Stimulated activated memory B cell treated with anti-CD40 and anti-IgM and Interleukin-4, amounts not matched to agents 10 μg/mL and 1 μg/mL and 100 μg/mL, for 72 hours (primary cell): Measurements from ENCODE around the gene METTL1.

Source experiments
- ATAC-seq: fragments of 150-1000 bp; cut with Tn5 transposase; 2 replicates; pipeline ENCODE4 v1.10.0; 2021
- H3K27ac Mint-ChIP-seq: one replicate; pipeline ENCODE4 v1.8.0; 2022; ENCODE audit warnings: mild to moderate bottlenecking, mixed read lengths
- H3K27me3 Mint-ChIP-seq: one replicate; pipeline ENCODE4 v1.8.0; 2022; ENCODE audit warnings: mixed read lengths
- H3K36me3 Mint-ChIP-seq: one replicate; pipeline ENCODE4 v1.8.0; 2022; ENCODE audit warnings: mixed read lengths
- H3K4me1 Mint-ChIP-seq: one replicate; pipeline ENCODE4 v1.8.0; 2022; ENCODE audit warnings: mixed read lengths
- H3K4me3 Mint-ChIP-seq: one replicate; pipeline ENCODE4 v1.8.0; 2022; ENCODE audit warnings: mild to moderate bottlenecking, moderate library complexity, mixed read lengths
- H3K9me3 Mint-ChIP-seq: one replicate; pipeline ENCODE4 v1.8.0; 2022; ENCODE audit warnings: mixed read lengths

The METTL1 gene

GRCh38 chr12:57755454-57756372, 16.2 kb downstream of the METTL1 start:
- no peaks in the 10 kb centered on the region for H3K9me3 Mint-ChIP-seq
- ATAC-seq = peak; percentile 5
- H3K4me1 Mint-ChIP-seq = peaks cover 68% of the 10 kb centered on the region
- H3K4me3 Mint-ChIP-seq = peak overlapping the region; percentile 87
- peaks cover 24% of the 10 kb centered on the region for H3K36me3 Mint-ChIP-seq
- H3K27ac Mint-ChIP-seq = peak overlapping the region; percentile 76
- no peaks in the 10 kb centered on the region for H3K27me3 Mint-ChIP-seq

DNA sequence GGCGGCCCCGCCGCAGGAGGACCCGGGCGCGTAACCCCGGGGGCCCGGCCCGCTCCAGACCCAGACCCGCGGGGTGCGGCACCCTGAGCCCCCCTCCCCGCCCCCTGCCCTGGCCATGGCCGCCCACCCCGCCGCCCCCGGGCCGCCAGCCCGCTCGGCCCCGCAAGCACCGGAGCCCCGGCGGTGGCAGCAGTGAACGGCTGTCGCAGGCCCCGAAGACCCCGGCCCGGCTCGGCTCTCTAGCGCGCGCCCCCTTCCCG, 16.8 kb downstream of the METTL1 start:
- Mint-ChIP-seq H3K4me3 (no peak overlapping the region), H3K27me3 (no peaks in the 10 kb centered on the region), H3K9me3 (no peaks in the 10 kb centered on the region), H3K4me1 (peaks cover 67% of the 10 kb centered on the region), H3K36me3 (peaks cover 24% of the 10 kb centered on the region), H3K27ac (no peak overlapping the region)
- ATAC-seq = peak; percentile 1

DNA sequence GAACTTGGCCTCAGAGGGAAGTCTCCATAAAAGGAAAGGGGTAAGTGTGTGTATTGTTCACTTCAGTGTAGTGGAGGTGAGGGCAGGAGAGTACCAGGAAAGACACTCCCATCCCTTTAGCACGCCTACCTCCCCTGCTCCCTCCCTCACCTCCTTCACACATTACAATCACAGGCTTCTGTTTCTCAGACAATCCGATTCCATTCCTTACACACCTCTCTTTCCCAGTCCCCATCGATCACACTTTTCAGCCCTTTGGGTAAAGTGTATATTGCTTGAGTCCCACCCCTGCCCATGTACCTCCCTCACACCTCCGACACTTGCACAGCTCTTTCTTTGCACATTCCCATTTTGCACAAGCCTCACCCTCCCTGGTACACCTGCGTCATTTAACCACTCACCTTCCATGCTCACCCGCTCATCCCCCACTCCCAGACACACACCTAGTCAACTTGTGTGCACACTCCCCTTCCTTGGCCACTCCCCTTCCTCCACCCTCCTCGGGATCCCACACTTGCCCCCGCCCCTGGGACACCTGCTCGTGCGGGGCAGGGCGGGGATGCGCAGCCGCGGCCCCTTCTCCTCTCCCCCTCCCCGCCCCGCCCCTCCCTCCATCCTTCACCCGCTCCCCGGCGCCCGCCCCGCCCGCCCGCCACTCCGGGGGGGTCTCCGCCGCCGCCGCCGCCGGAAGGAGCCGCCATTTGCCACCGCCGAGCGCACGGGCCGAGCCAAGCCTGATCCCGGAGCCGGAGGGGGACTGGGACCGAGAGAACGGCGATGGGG, 17.3 kb downstream of the METTL1 start, which contains the start of gene MARCHF9:
TSS of gene MARCHF9 (plus strand) at position 693 of the 783 bp plus-strand sequence. CDS start 426 bp downstream, outside the sequence.
- Mint-ChIP-seq H3K4me1 (peaks cover 63% of the 10 kb centered on the region), H3K27ac (peak within 1 kb of the TSS; percentile 88), H3K27me3 (no peaks in the 10 kb centered on the region), H3K36me3 (peaks cover 21% of the 10 kb centered on the region), H3K4me3 (peak within 1 kb of the TSS; percentile 87), H3K9me3 (no peaks in the 10 kb centered on the region)
- peak; percentile 70 for ATAC-seq

GRCh38 chr12:57753756-57754337, 18.1 kb downstream of the METTL1 start:
- H3K27ac Mint-ChIP-seq = peak overlapping the region; percentile 88
- peaks cover 61% of the 10 kb centered on the region for H3K4me1 Mint-ChIP-seq
- ATAC-seq = no peak
- no peaks in the 10 kb centered on the region for H3K27me3 Mint-ChIP-seq
- H3K36me3 Mint-ChIP-seq = peaks cover 20% of the 10 kb centered on the region
- peak overlapping the region; percentile 76 for H3K4me3 Mint-ChIP-seq
- no peaks in the 10 kb centered on the region for H3K9me3 Mint-ChIP-seq

DNA sequence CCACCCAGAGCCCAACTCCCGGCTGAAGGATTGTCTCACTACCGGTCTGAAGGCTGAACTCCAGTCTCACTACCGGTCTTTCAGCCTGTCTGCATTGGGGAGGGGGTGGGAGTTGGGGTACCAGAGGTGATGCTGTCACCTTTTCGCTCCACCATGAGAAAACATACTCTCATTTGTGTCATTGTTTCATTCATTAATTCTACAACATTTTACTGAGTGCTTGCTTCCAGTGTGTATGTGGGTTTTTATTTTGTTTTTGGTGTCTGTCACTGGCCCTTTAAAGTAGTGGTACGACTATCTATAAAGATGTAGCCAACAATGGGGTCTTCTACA, 19.3 kb downstream of the METTL1 start:
- peaks cover 55% of the 10 kb centered on the region for H3K4me1 Mint-ChIP-seq
- H3K36me3 Mint-ChIP-seq = peaks cover 21% of the 10 kb centered on the region
- ATAC-seq = no peak
- no peaks in the 10 kb centered on the region for H3K9me3 Mint-ChIP-seq
- no peaks in the 10 kb centered on the region for H3K27me3 Mint-ChIP-seq
- peak overlapping the region; percentile 88 for H3K4me3 Mint-ChIP-seq
- peak overlapping the region; percentile 88 for H3K27ac Mint-ChIP-seq

DNA sequence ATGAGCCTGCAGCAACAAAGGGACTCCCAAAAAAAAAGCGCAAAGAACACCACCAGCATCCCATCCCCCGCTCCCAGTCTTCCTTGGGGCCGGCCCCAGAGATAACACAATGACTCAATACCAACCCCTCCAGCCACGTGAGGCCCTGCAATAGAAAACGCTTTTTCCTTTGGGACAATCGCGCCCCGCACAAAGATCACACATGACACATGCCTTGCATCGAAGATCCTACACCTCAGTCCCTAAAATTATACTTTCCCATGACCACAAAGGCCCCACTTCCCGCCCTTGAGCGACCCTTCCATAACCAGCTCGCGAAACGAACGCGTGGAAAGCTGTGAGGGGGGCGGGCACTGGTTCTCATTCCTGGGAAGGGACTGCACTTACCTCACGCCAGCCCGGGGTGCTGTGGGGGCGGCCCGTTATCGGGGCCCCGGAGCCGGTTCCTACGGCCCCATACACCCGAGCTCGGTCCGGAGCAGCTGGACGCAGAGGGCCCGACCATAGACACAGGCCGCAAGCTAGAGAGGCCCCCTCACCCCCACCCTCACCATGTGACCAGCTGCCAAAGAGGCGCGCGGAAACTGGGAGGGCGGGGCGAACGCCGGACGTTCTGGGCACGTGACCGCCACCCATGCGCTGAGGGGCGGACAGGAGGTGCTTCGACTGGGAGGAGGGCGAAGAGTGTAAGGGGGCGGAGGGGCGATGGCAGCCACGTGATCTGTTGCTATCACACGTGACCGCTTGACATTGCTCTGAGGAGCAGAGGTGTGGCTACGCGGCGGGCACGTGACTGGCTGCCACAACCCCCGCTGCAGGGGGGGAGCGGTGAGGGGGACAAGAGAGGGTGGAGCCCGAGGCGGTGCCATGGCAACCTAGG, 19.9 kb downstream of the METTL1 start, which contains the start of gene CDK4:
TSS of gene CDK4 (minus strand) at position 523 of the 880 bp plus-strand sequence. CDS start 593 bp downstream, outside the sequence.
- Mint-ChIP-seq H3K9me3 (no peaks in the 10 kb centered on the region), H3K4me1 (peaks cover 52% of the 10 kb centered on the region), H3K4me3 (peak within 1 kb of the TSS; percentile 88), H3K36me3 (peaks cover 27% of the 10 kb centered on the region), H3K27ac (peak within 1 kb of the TSS; percentile 88), H3K27me3 (no peaks in the 10 kb centered on the region)
- ATAC-seq = peak; percentile 86

- no peaks in the 10 kb centered on the region for H3K27me3 Mint-ChIP-seq
- H3K4me3 Mint-ChIP-seq = peak overlapping the region; percentile 88
- no peaks in the 10 kb centered on the region for H3K9me3 Mint-ChIP-seq
- H3K36me3 Mint-ChIP-seq = peaks cover 34% of the 10 kb centered on the region
- ATAC-seq = no peak
- peak overlapping the region; percentile 88 for H3K27ac Mint-ChIP-seq
- peaks cover 49% of the 10 kb centered on the region for H3K4me1 Mint-ChIP-seq
Observed at GRCh38 chr12:57751432-57751787, 20.5 kb downstream of the METTL1 start.

DNA sequence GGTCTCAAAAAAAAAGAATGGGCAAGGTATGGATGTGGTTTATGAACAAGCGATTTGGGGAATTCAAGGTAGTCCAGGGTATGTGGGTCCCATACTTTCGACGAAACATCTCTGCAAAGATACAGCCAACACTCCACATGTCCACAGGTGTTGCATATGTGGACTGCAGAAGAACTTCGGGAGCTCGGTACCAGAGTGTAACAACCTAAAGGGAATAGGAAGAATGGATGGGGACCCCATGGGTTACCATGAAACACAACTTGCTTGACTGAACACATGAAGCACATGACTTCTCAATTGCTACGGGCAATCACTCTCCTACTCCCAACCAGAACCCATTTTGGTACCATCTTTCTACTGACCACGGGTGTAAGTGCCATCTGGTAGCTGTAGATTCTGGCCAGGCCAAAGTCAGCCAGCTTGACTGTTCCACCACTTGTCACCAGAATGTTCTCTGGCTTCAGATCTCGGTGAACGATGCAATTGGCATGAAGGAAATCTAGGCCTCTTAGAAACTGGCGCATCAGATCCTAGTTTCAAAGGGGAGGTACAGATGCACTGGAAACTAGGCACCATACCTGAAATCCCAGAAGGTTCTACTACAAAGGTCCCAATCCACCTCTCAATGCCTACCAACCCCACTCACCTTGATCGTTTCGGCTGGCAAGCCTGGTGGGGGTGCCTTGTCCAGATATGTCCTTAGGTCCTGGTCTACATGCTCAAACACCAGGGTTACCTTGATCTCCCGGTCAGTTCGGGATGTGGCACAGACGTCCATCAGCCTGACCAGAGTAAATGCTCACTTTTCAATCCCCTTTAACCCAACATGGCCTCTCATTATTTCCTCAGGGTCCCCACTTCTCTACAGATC, 21.1 kb downstream of the METTL1 start:
- ATAC-seq = no peak
- Mint-ChIP-seq H3K27me3 (no peaks in the 10 kb centered on the region), H3K27ac (peak overlapping the region; percentile 88), H3K36me3 (peaks cover 36% of the 10 kb centered on the region), H3K9me3 (no peaks in the 10 kb centered on the region), H3K4me3 (peak overlapping the region; percentile 88), H3K4me1 (peaks cover 51% of the 10 kb centered on the region)

GRCh38 chr12:57749061-57749460, 22.8 kb downstream of the METTL1 start:
- Mint-ChIP-seq H3K4me1 (peaks cover 58% of the 10 kb centered on the region), H3K27ac (peak overlapping the region; percentile 42), H3K36me3 (peaks cover 36% of the 10 kb centered on the region), H3K9me3 (no peaks in the 10 kb centered on the region), H3K27me3 (no peaks in the 10 kb centered on the region), H3K4me3 (no peak overlapping the region)
- no peak for ATAC-seq

- peaks cover 29% of the 10 kb centered on the region for H3K36me3 Mint-ChIP-seq
Observed at GRCh38 chr12:57746025-57746424, 25.9 kb downstream of the METTL1 start.

DNA sequence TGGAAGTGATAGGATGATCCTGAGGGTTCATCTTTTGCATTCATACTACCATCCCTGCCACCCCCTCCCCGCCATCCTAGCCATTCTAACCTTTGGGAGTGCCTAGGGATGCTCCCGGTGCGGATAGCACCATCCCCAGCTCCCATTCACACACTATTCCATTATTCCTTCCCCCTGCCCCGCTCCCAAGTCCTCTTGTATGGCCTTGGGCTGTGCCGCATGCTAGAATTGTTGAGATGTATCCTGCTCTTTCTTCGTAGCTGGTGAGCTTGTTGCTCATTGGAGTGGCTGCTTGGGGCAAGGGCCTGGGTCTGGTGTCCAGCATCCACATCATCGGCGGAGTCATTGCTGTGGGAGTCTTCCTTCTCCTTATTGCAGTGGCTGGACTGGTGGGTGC, 26.4 kb downstream of the METTL1 start:
- no peaks in the 10 kb centered on the region for H3K27me3 Mint-ChIP-seq
- H3K9me3 Mint-ChIP-seq = no peaks in the 10 kb centered on the region
- H3K27ac Mint-ChIP-seq = peak overlapping the region; percentile 97
- H3K36me3 Mint-ChIP-seq = peaks cover 28% of the 10 kb centered on the region
- no peak for ATAC-seq
- peak overlapping the region; percentile 85 for H3K4me3 Mint-ChIP-seq
- H3K4me1 Mint-ChIP-seq = peaks cover 56% of the 10 kb centered on the region

More at GRCh38 chr12:57746025-57746424, 25.9 kb downstream of the METTL1 start:
- peak overlapping the region; percentile 97 for H3K27ac Mint-ChIP-seq
- H3K4me1 Mint-ChIP-seq = peaks cover 53% of the 10 kb centered on the region
- no peaks in the 10 kb centered on the region for H3K27me3 Mint-ChIP-seq
- no peaks in the 10 kb centered on the region for H3K9me3 Mint-ChIP-seq
- H3K4me3 Mint-ChIP-seq = peak overlapping the region; percentile 85
- no peak for ATAC-seq

DNA sequence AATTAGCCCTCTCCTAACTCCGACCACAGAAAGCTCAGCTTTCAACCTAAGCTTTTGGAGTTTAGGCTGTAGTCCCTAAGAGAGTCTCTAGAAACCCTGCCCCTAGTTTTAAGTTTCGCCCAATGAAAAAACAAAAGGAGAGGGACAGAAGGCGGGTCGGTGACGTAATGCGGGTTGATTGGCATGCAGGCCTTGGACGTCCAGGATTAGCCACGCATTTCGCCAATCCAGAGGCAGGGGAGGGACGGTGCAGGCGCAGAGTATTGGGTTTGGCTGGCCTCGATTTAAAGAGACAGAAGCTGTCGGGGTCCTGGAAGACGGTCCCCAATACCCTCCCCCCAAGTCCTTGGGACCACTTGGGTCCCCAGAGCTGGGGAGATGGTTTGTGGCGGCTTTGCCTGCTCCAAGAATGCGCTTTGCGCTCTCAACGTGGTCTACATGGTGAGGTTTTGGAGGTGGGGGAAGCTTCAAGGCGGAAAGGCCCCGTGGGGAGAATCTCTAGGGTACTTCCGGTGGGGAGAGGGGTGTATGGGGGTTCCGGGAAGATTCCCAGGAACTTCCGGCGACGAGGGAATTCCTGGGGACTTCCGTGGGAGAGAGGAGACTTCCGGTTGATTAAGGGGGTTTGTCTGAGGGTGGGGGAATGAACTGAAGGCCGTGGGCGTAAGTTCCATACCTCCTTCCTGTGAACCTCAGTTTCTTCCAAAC, 27.0 kb downstream of the METTL1 start, which contains the start of gene TSPAN31:
TSS of gene TSPAN31 (plus strand) at position 263 of the 708 bp plus-strand sequence. CDS start at position 379, 116 bp downstream.
- Mint-ChIP-seq H3K27me3 (no peaks in the 10 kb centered on the region), H3K4me3 (peak within 1 kb of the TSS; percentile 85), H3K27ac (peak within 1 kb of the TSS; percentile 97), H3K9me3 (no peaks in the 10 kb centered on the region), H3K36me3 (peaks cover 28% of the 10 kb centered on the region), H3K4me1 (peaks cover 62% of the 10 kb centered on the region)
- peak; percentile 96 for ATAC-seq

DNA sequence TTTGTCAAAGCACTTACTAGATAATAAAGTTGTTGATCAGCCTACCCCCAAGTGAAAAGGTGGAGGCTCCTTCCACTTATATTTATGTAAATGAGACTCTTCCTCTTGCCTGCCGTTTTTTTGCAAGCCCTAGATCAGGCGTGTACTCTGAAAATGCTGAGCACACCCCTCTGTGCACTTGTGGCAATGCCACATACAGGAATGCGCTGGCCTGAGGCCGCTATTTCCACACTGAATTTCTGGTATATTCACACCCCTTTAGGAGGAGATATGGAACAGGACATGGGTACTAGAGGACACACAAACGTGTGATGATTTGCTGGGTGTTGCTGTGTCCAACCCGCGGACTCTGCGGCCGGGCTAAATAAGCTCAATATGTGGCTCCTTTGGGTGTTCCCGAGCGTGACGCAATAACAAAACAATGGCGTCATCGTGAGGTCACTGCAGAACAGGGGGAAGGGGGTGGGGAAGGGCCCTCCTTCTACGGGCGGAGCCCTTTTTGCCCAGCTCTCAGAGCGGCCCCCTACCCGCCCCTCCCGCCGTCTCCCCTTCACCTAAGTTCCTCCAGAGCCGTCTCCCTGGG, 27.6 kb downstream of the METTL1 start:
- ATAC-seq = peak; percentile 73
- no peaks in the 10 kb centered on the region for H3K9me3 Mint-ChIP-seq
- peak overlapping the region; percentile 97 for H3K27ac Mint-ChIP-seq
- peaks cover 28% of the 10 kb centered on the region for H3K36me3 Mint-ChIP-seq
- H3K4me3 Mint-ChIP-seq = peak overlapping the region; percentile 85
- peaks cover 67% of the 10 kb centered on the region for H3K4me1 Mint-ChIP-seq
- no peaks in the 10 kb centered on the region for H3K27me3 Mint-ChIP-seq
